Measurements from ENCODE around the gene DNAJC9.

DNA sequence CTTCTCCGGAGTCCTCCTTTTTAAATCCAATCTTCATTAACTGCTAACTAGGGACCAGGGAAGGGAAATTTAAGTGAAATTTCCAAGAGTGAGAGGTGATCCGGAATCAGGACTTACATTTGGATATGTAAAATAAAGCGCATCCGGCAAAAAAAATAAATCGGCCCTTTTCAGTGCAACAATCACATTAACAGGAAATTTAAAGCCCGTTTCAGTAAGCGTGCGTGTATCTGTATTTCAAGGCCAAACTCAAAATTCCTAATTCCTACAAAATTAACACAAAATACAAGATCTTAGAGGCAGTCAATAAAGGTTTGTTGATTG, 771 bp downstream of the DNAJC9 start:
- TF ChIP-seq CTCF (IDR thresholded peaks at IDR 0.05) (no peak), POLR2AphosphoS5 (IDR thresholded peaks at IDR 0.05; ENCODE audit: low read depth, low read length) (no peak), TCF7L2 (IDR thresholded peaks at IDR 0.05; ENCODE audit: low read depth, low read length) (no peak)
- TF ChIP-seq, protein P1, sequence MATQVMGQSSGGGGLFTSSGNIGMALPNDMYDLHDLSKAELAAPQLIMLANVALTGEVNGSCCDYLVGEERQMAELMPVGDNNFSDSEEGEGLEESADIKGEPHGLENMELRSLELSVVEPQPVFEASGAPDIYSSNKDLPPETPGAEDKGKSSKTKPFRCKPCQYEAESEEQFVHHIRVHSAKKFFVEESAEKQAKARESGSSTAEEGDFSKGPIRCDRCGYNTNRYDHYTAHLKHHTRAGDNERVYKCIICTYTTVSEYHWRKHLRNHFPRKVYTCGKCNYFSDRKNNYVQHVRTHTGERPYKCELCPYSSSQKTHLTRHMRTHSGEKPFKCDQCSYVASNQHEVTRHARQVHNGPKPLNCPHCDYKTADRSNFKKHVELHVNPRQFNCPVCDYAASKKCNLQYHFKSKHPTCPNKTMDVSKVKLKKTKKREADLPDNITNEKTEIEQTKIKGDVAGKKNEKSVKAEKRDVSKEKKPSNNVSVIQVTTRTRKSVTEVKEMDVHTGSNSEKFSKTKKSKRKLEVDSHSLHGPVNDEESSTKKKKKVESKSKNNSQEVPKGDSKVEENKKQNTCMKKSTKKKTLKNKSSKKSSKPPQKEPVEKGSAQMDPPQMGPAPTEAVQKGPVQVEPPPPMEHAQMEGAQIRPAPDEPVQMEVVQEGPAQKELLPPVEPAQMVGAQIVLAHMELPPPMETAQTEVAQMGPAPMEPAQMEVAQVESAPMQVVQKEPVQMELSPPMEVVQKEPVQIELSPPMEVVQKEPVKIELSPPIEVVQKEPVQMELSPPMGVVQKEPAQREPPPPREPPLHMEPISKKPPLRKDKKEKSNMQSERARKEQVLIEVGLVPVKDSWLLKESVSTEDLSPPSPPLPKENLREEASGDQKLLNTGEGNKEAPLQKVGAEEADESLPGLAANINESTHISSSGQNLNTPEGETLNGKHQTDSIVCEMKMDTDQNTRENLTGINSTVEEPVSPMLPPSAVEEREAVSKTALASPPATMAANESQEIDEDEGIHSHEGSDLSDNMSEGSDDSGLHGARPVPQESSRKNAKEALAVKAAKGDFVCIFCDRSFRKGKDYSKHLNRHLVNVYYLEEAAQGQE (IDR thresholded peaks at IDR 0.05; ENCODE audit: insufficient read depth in 1 of 2, low read depth in 2 of 2, low read length in 1 of 2), result no peak
